NCI-H128 (cell line): ENCODE data around the gene ARHGEF16.

ENCODE experiments used
- DNase-seq: peaks from one replicate; lab custom pipeline; 2025; ENCODE audit not compliant: unreplicated experiment; lab: John Stamatoyannopoulos, UW

Gene ARHGEF16

GRCh38 chr1:3479511-3480368 is 25.3 kb downstream of the ARHGEF16 start:
- no peak for DNase-seq

DNA sequence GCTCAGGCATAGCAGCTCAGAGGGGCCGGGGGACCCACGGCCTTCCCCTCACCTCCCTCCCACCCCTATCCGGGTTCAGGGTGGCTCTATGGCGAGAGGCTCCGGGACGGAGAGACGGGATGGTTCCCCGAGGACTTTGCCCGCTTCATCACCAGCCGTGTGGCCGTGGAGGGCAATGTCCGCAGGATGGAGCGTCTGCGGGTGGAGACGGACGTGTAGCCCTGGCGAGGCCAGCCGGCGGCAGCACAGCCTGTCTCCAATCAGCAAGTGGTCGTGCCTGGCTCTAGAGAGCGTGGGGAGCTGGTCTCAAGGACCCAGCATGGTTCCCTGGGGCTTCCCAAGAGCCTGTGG is 25.9 kb downstream of the ARHGEF16 start:
- DNase-seq: no peak

DNA sequence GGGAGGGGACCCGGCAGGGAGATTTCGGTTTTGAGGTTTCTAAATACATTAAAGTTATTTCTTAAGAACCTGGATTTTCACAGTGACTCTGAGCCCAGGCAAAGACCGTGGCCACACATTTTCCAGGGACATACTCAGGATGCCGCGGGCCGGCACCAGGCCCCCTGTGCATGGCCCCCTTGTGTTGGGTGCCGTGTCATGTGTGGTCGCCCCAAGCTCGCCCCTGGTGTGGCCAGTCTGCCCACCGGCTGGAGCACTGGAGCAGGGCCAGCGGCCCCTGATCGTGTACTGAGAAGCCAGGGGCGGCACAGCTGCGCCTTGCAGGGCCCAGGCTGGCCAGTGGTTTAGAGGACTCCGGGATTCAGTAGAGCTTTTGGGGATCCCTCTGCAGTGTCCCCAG is 26.6 kb downstream of the ARHGEF16 start:
- no peak for DNase-seq

GRCh38 chr1:3481836-3482375 is 27.4 kb downstream of the ARHGEF16 start:
- DNase-seq: no peak

- DNase-seq: no peak
Observed at GRCh38 chr1:3482378-3482849, 27.9 kb downstream of the ARHGEF16 start.

GRCh38 chr1:3483380-3483779 is 28.9 kb downstream of the ARHGEF16 start:
- DNase-seq: no peak

- no peak for DNase-seq
Observed at GRCh38 chr1:3483801-3484444, 29.5 kb downstream of the ARHGEF16 start.

GRCh38 chr1:3485016-3485415 is 30.6 kb downstream of the ARHGEF16 start:
- no peak for DNase-seq

- no peak for DNase-seq
Observed at GRCh38 chr1:3488432-3488831, 34.0 kb downstream of the ARHGEF16 start.

- DNase-seq: no peak
Observed at GRCh38 chr1:3490046-3490745, 35.7 kb downstream of the ARHGEF16 start.

- DNase-seq: no peak
Observed at GRCh38 chr1:3491291-3492246, 37.1 kb downstream of the ARHGEF16 start.

GRCh38 chr1:3492545-3493246 is 38.2 kb downstream of the ARHGEF16 start:
- no peak for DNase-seq

DNA sequence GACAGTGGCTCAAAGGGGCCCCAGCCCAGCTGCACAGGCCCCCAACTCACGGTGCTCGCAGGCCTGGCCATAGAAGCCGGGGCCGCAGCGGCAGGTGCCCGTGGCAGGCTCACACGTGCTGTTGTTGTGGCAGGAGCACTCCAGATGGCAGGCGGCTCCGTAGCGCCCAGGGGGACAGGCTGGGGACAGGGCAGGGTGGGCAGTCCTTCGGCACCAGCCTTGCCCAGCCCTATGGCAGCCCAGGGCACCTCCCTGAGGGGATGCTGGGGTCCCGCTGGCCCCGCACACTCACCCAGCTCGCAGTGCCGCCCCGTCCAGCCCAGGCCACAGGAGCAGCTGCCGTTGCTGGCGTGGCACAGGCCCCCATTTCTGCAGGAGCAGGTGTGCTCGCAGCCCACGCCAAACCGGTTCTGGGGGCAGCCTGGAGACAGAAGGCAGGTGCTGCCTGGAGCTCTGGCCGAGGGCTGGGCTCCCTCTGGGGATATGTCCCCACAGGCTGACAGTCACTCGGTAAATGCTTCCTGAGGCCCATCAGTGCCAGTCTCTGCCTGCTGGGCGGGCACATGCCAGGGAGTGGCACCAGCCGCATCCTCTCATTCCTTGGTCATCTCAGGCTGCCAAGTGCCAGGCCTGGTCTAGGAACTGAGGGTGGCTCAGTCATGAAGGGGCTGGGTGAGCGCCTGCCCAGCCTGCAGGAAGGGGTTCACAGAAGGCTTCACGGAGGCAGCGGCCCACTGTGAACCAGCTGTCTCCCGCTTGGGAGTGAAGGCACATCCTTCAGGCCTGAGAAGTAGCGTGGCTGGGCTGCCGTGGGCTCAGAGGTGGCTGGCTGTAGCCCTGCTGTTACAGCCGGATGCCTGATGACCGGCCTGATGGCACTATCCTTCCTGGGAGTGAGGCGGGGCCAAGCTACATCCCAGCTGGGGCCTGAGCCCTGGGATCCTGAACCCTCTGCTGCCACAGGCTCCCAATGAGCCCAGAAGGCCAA is 40.1 kb downstream of the ARHGEF16 start:
- no peak for DNase-seq

- DNase-seq: no peak
Observed at GRCh38 chr1:3495776-3496745, 41.6 kb downstream of the ARHGEF16 start.

DNA sequence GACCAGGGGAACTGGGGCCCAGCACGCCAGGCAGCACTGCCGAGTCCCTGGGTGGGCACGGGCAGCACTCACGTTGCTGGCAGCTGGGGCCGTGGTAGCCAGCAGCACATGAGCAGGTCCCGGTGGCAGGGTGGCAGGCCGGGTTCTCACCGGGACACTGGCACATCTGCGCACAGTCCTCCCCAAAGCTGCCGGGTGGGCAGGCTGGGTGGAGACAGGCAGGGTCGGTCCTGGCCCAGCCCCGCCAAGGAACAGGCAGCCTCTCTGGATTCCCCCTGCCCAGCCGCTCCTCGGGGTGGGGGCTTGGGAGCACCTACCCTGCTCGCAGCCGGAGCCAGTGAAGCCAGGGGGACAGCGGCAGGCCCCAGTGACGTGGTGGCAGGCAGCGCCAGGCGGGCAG is 42.5 kb downstream of the ARHGEF16 start:
- no peak for DNase-seq

- no peak for DNase-seq
Observed at GRCh38 chr1:3497521-3497920, 43.1 kb downstream of the ARHGEF16 start.

DNA sequence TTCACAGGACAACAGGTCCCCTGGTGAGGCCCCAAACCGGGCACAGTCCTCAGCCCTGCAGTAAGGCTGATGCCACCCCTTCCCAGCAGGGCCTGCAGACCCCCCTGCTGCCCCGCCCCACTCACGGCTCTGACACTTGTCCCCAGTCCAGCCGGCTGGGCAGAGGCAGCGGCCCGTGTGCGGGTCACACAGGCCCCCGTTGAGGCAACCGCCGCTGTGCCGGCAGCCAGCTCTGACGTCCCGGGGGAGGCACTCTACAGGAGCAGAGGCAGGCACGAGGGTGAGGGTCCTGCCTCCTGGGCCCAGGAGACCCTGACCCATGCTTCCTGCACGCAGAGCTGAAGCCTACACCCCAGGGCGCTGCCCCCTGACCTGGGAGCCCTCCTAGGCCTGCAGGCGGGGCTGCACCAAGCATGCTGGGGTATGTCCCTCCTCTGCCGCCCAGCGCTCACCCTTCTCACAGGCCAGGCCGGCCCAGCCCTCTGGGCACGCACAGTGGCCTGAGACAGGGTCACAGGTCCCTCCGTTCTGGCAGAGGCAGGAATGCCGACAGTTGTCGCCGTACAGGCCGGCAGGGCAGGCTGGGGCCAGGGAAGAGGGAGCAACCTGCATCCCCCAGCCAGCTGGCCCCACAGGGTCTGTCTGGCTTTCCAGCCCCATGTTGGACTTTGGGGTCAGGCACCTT is 43.9 kb downstream of the ARHGEF16 start:
- DNase-seq: no peak
